Astrocyte (in vitro differentiated cells and primary cell): Measurements from ENCODE around the gene EGLN1. TPM values are rescaled to one million over a fixed set of nuclear protein-coding genes. Genes with fewer than 3 reads are reported as not detected.

ENCODE experiments used
- DNase-seq: peaks from one replicate; pipeline ENCODE4 v3.0.0-alpha.2; 2010; ENCODE audit warnings: low read depth
- FAIRE-seq: peaks from 2 replicates; lab custom pipeline; 2011; peaks lifted over from hg19 to GRCh38; lab: Jason Lieb, UNC
- H2AFZ ChIP-seq: 2 replicates; pipeline ENCODE4 v1.6.0; 2012; ENCODE audit warnings: low read depth, low read length, inconsistent platforms
- H3K27ac ChIP-seq: 2 replicates; pipeline ENCODE4 v1.5.1; 2011; ENCODE audit warnings: low read depth, low read length, inconsistent platforms
- H3K27me3 ChIP-seq: 2 replicates; pipeline ENCODE4 v1.6.0; 2011; ENCODE audit warnings: low read length, inconsistent platforms; ENCODE audit not compliant: insufficient read depth
- H3K36me3 ChIP-seq: 2 replicates; pipeline ENCODE4 v1.5.1; 2011; ENCODE audit warnings: low read length, inconsistent platforms; ENCODE audit not compliant: insufficient read depth
- H3K4me1 ChIP-seq: 2 replicates; pipeline ENCODE4 v1.5.1; 2011; ENCODE audit warnings: low read length, inconsistent platforms; ENCODE audit not compliant: insufficient read depth
- H3K4me2 ChIP-seq: 2 replicates; pipeline ENCODE4 v1.6.0; 2012; ENCODE audit warnings: low read length, inconsistent platforms
- H3K4me3 ChIP-seq: 2 replicates; pipeline ENCODE4 v1.5.1; 2011; ENCODE audit warnings: low read depth, mild to moderate bottlenecking, low read length, inconsistent platforms; ENCODE audit not compliant: insufficient read depth
- H3K79me2 ChIP-seq: 2 replicates; pipeline ENCODE4 v1.6.0; 2012; ENCODE audit warnings: mild to moderate bottlenecking, low read length, inconsistent platforms; ENCODE audit not compliant: insufficient read depth
- H3K9ac ChIP-seq: 2 replicates; pipeline ENCODE4 v1.6.0; 2012; ENCODE audit warnings: mild to moderate bottlenecking, low read length, inconsistent platforms
- H3K9me3 ChIP-seq: 2 replicates; pipeline ENCODE4 v1.5.1; 2012; ENCODE audit warnings: low read depth, mild to moderate bottlenecking, low read length, inconsistent platforms; ENCODE audit not compliant: insufficient read depth
- H4K20me1 ChIP-seq: 2 replicates; pipeline ENCODE4 v1.6.0; 2012; ENCODE audit warnings: low read length, inconsistent platforms; ENCODE audit not compliant: insufficient read depth
- H3K27ac Mint-ChIP-seq: one replicate; pipeline ENCODE4 v1.8.0; 2021; ENCODE audit warnings: mild to moderate bottlenecking, mixed read lengths; ENCODE audit not compliant: unreplicated experiment
- H3K27me3 Mint-ChIP-seq: one replicate; pipeline ENCODE4 v1.8.0; 2021; ENCODE audit warnings: low read depth, mixed read lengths; ENCODE audit not compliant: unreplicated experiment
- H3K36me3 Mint-ChIP-seq: one replicate; pipeline ENCODE4 v1.8.0; 2021; ENCODE audit warnings: low read depth, mixed read lengths; ENCODE audit not compliant: unreplicated experiment
- H3K4me1 Mint-ChIP-seq: one replicate; pipeline ENCODE4 v1.8.0; 2021; ENCODE audit warnings: low read depth, mixed read lengths; ENCODE audit not compliant: unreplicated experiment
- H3K4me3 Mint-ChIP-seq: one replicate; pipeline ENCODE4 v1.8.0; 2021; ENCODE audit warnings: mild to moderate bottlenecking, moderate library complexity, mixed read lengths; ENCODE audit not compliant: unreplicated experiment
- H3K9me3 Mint-ChIP-seq: one replicate; pipeline ENCODE4 v1.8.0; 2021; ENCODE audit warnings: mild to moderate bottlenecking, mixed read lengths; ENCODE audit not compliant: unreplicated experiment
- EZH2 ChIP-seq: IDR thresholded peaks from 2 replicates; pipeline ENCODE4 v1.6.1; 2012; ENCODE audit warnings: mild to moderate bottlenecking, low read length, inconsistent platforms; ENCODE audit not compliant: insufficient read depth
- total RNA-seq: library from RNA; stranded (reverse); gene quantifications from 2 replicates; pipeline ENCODE4 v1.2.1, GENCODE V29; 2021
- TF ChIP-seq, protein P1 (sequence below): IDR thresholded peaks from 2 replicates; pipeline ENCODE4 v1.5.1; 2011; ENCODE audit warnings: low read depth, mild to moderate bottlenecking, inconsistent platforms, low read length, moderate library complexity; ENCODE audit not compliant: insufficient read depth

Gene EGLN1
- total RNA-seq, 1 donor from 2014 or later: 34.5 TPM

DNA sequence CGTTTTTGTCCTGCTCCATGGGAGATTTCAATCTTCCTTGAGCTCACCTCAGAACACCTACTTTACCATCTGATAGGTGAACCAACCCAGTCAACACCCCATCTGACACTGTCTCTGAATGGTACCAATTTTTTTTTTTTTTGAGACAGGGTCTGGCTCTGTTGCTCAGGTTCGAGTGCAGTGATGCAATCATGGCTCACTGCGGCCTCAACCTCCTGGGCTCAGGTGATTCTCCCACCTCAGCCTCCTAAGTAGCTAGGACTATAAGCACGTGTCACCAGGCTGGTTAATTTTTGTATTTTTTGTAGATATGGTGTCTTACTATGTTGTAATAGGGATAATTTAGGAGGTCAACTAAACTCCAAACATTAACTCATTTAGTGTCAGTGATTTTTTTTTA is 47.7 kb downstream of the EGLN1 start:
- TF ChIP-seq, protein P1, sequence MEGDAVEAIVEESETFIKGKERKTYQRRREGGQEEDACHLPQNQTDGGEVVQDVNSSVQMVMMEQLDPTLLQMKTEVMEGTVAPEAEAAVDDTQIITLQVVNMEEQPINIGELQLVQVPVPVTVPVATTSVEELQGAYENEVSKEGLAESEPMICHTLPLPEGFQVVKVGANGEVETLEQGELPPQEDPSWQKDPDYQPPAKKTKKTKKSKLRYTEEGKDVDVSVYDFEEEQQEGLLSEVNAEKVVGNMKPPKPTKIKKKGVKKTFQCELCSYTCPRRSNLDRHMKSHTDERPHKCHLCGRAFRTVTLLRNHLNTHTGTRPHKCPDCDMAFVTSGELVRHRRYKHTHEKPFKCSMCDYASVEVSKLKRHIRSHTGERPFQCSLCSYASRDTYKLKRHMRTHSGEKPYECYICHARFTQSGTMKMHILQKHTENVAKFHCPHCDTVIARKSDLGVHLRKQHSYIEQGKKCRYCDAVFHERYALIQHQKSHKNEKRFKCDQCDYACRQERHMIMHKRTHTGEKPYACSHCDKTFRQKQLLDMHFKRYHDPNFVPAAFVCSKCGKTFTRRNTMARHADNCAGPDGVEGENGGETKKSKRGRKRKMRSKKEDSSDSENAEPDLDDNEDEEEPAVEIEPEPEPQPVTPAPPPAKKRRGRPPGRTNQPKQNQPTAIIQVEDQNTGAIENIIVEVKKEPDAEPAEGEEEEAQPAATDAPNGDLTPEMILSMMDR: no peak
- no peak for TF ChIP-seq EZH2
- H4K20me1 ChIP-seq: peaks cover 24% of the 10 kb centered on the region
- H3K27me3 Mint-ChIP-seq: no peaks in the 10 kb centered on the region
- H3K27ac Mint-ChIP-seq: no peak overlapping the region
- no peak overlapping the region for H3K4me3 Mint-ChIP-seq
- H3K4me1 Mint-ChIP-seq: peaks cover 16% of the 10 kb centered on the region
- DNase-seq (no peak), FAIRE-seq (no peak)
- no peaks in the 10 kb centered on the region for H3K4me1 ChIP-seq
- no peak overlapping the region for H2AFZ ChIP-seq
- no peak overlapping the region for H3K27ac ChIP-seq
- no peak overlapping the region for H3K4me2 ChIP-seq
- no peak overlapping the region for H3K9ac ChIP-seq
- no peaks in the 10 kb centered on the region for H3K9me3 Mint-ChIP-seq
- H3K36me3 ChIP-seq: no peaks in the 10 kb centered on the region
- H3K36me3 Mint-ChIP-seq: peaks cover 2% of the 10 kb centered on the region
- H3K4me3 ChIP-seq: no peak overlapping the region
- no peaks in the 10 kb centered on the region for H3K27me3 ChIP-seq
- H3K79me2 ChIP-seq: peaks cover 50% of the 10 kb centered on the region
- H3K9me3 ChIP-seq: no peaks in the 10 kb centered on the region

DNA sequence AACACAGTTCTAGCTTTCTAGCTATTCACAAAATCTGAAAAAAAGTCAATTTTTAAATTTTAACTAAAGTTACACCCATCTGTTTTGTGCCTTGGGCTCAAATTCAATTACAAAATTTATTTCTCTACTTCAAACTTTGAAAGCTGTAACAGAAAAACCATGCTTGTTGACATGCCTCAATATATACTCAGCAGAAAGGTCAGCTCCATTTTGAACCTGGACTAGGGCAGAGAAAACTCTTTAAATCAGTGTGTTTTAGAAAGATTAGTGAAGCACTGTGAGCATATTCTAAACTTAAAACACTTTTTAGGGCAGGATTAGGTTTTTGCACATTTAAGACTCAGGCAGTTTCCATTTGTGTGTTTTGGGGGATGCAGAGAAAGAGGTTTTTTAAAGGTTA is 49.6 kb downstream of the EGLN1 start:
- Histone ChIP-seq H3K4me2 (no peak overlapping the region), H3K27ac (no peak overlapping the region), H2AFZ (no peak overlapping the region), H3K4me3 (no peak overlapping the region), H3K9me3 (no peaks in the 10 kb centered on the region), H3K36me3 (no peaks in the 10 kb centered on the region), H3K4me1 (no peaks in the 10 kb centered on the region), H3K79me2 (peaks cover 34% of the 10 kb centered on the region), H4K20me1 (peaks cover 23% of the 10 kb centered on the region), H3K9ac (no peak overlapping the region), H3K27me3 (no peaks in the 10 kb centered on the region)
- Mint-ChIP-seq H3K27me3 (no peaks in the 10 kb centered on the region), H3K9me3 (no peaks in the 10 kb centered on the region), H3K27ac (no peak overlapping the region), H3K4me3 (no peak overlapping the region), H3K4me1 (peaks cover 12% of the 10 kb centered on the region), H3K36me3 (peaks cover 5% of the 10 kb centered on the region)
- TF ChIP-seq EZH2: no peak
- no peak for FAIRE-seq
- no peak for DNase-seq

DNA sequence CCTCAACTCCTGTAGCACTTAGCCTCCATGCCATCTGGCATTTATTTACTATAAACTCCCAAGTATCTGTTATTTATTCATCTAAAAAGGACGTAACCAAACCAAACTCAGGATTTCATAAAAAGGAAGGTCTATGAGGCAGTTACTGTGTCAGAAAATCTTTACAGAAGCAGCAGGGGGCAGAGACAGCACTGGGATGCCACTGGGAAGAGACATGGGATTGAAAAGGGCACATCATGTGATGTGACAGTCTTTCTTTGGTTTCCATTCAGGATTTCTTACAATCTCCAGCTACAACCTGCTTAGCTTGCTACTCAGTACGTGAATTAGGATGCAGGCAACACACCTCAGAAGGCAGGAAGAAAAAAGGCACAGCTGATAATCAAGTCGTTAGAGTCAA is 52.8 kb downstream of the EGLN1 start:
- H2AFZ ChIP-seq: no peak overlapping the region
- FAIRE-seq: no peak
- no peak overlapping the region for H3K4me2 ChIP-seq
- peaks cover 13% of the 10 kb centered on the region for H4K20me1 ChIP-seq
- H3K27ac Mint-ChIP-seq: no peak overlapping the region
- no peaks in the 10 kb centered on the region for H3K27me3 ChIP-seq
- H3K9me3 Mint-ChIP-seq: no peaks in the 10 kb centered on the region
- no peaks in the 10 kb centered on the region for H3K9me3 ChIP-seq
- DNase-seq: no peak
- peaks cover 2% of the 10 kb centered on the region for H3K4me1 Mint-ChIP-seq
- no peak overlapping the region for H3K9ac ChIP-seq
- no peaks in the 10 kb centered on the region for H3K36me3 ChIP-seq
- peaks cover 5% of the 10 kb centered on the region for H3K36me3 Mint-ChIP-seq
- H3K4me3 Mint-ChIP-seq: no peak overlapping the region
- no peak overlapping the region for H3K27ac ChIP-seq
- H3K79me2 ChIP-seq: peaks cover 2% of the 10 kb centered on the region
- no peak overlapping the region for H3K4me3 ChIP-seq
- TF ChIP-seq EZH2: no peak
- TF ChIP-seq, protein P1: no peak
- no peaks in the 10 kb centered on the region for H3K27me3 Mint-ChIP-seq
- H3K4me1 ChIP-seq: no peaks in the 10 kb centered on the region
